Endodermal cell (in vitro differentiated cells): Measurements from ENCODE around the gene LSR. TPM values are rescaled to one million over a fixed set of nuclear protein-coding genes. Genes with fewer than 3 reads are reported as not detected.

ENCODE experiments used
- DNase-seq: peaks from one replicate; pipeline ENCODE4 v3.0.0-alpha.2; 2017
- H3K27ac ChIP-seq: 2 replicates; pipeline ENCODE4 v1.5.1; 2013; ENCODE audit warnings: mild to moderate bottlenecking, low read depth, low read length, moderate library complexity
- H3K27me3 ChIP-seq: 2 replicates; pipeline ENCODE4 v1.6.1; 2013; ENCODE audit warnings: mild to moderate bottlenecking, low read length, moderate library complexity; ENCODE audit not compliant: insufficient read depth, control insufficient read depth, poor library complexity, severe bottlenecking
- H3K36me3 ChIP-seq: 2 replicates; pipeline ENCODE4 v1.7.0; 2013; ENCODE audit warnings: mild to moderate bottlenecking, low read length, moderate library complexity; ENCODE audit not compliant: control insufficient read depth, insufficient read depth
- H3K4me1 ChIP-seq: one replicate; pipeline ENCODE4 v1.7.0; 2013; ENCODE audit warnings: low read length; ENCODE audit not compliant: control insufficient read depth, insufficient read depth
- H3K4me3 ChIP-seq: 2 replicates; pipeline ENCODE4 v1.5.1; 2013; ENCODE audit warnings: mild to moderate bottlenecking, low read length, moderate library complexity
- H3K9ac ChIP-seq: 2 replicates; pipeline ENCODE4 v1.6.1; 2013; ENCODE audit warnings: mild to moderate bottlenecking, low read length, moderate library complexity; ENCODE audit not compliant: poor library complexity, severe bottlenecking; ENCODE audit errors: extremely low read depth
- H3K9me3 ChIP-seq: 2 replicates; pipeline ENCODE4 v1.6.1; 2013; ENCODE audit warnings: mild to moderate bottlenecking, low read length, moderate library complexity; ENCODE audit not compliant: control insufficient read depth
- H3K27ac Mint-ChIP-seq: 2 replicates; pipeline ENCODE4 v1.8.0; 2020; ENCODE audit warnings: mixed read lengths
- H3K27me3 Mint-ChIP-seq: 2 replicates; pipeline ENCODE4 v1.8.0; 2021; ENCODE audit warnings: mild to moderate bottlenecking, mixed read lengths; ENCODE audit not compliant: insufficient read depth
- H3K36me3 Mint-ChIP-seq: 2 replicates; pipeline ENCODE4 v1.8.0; 2020; ENCODE audit warnings: low read depth, mixed read lengths
- H3K4me1 Mint-ChIP-seq: 2 replicates; pipeline ENCODE4 v1.8.0; 2020; ENCODE audit warnings: mixed read lengths
- H3K4me3 Mint-ChIP-seq: 2 replicates; pipeline ENCODE4 v1.8.0; 2020; ENCODE audit warnings: mild to moderate bottlenecking, moderate library complexity, mixed read lengths
- H3K9me3 Mint-ChIP-seq: 2 replicates; pipeline ENCODE4 v1.8.0; 2020; ENCODE audit warnings: mild to moderate bottlenecking, mixed read lengths
- WGBS, 2 experiments: methylation state at CpG; one replicate each; pipeline versions ENCODE4 v1.1.5 to v1.1.7; 2013; ENCODE audit warnings: missing lambda C conversion rate in 2 of 2, mixed read lengths in 1 of 2; ENCODE audit not compliant: insufficient coverage in 1 of 2, insufficient read length in 1 of 2; 5-methylcytosine and 5-hydroxymethylcytosine counted together
- total RNA-seq, 2 donors: library from RNA; stranded (reverse); fragmentation: NEBNext Ultra II Directional in 1 of 2; extraction: Animal tissue kit (Norgen Biotek cat#: 25700) in 1 of 2; gene quantifications; 2 replicates in 1 of 2; 3 replicates in 1 of 2; pipeline ENCODE4 v1.2.1, GENCODE V29; 2021
- TF ChIP-seq, protein P1 (sequence below): fragments of 200-600 bp; sonication (generic); conservative IDR thresholded peaks from 2 replicates; pipeline ENCODE4 v1.5.0; 2021; ENCODE audit warnings: antibody characterized with exemption, mild to moderate bottlenecking

LSR gene
- total RNA-seq, 2 donors from 2014 or later = 112 to 170 TPM

- Histone ChIP-seq H3K4me1 (no peaks in the 10 kb centered on the region), H3K27ac (no peak overlapping the region), H3K4me3 (no peak overlapping the region), H3K36me3 (peaks cover 83% of the 10 kb centered on the region), H3K27me3 (no peaks in the 10 kb centered on the region), H3K9me3 (no peaks in the 10 kb centered on the region), H3K9ac (no peak overlapping the region)
- Mint-ChIP-seq H3K27me3 (no peaks in the 10 kb centered on the region), H3K9me3 (no peaks in the 10 kb centered on the region), H3K4me3 (no peak overlapping the region), H3K4me1 (peaks cover 26% of the 10 kb centered on the region), H3K36me3 (peaks cover 77% of the 10 kb centered on the region), H3K27ac (no peak overlapping the region)
- TF ChIP-seq, protein P1, sequence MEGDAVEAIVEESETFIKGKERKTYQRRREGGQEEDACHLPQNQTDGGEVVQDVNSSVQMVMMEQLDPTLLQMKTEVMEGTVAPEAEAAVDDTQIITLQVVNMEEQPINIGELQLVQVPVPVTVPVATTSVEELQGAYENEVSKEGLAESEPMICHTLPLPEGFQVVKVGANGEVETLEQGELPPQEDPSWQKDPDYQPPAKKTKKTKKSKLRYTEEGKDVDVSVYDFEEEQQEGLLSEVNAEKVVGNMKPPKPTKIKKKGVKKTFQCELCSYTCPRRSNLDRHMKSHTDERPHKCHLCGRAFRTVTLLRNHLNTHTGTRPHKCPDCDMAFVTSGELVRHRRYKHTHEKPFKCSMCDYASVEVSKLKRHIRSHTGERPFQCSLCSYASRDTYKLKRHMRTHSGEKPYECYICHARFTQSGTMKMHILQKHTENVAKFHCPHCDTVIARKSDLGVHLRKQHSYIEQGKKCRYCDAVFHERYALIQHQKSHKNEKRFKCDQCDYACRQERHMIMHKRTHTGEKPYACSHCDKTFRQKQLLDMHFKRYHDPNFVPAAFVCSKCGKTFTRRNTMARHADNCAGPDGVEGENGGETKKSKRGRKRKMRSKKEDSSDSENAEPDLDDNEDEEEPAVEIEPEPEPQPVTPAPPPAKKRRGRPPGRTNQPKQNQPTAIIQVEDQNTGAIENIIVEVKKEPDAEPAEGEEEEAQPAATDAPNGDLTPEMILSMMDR = no peak
- no peak for DNase-seq
- 75 to 95% methylated on average over 1 to 2 of the region's 2 CpGs for WGBS, 2 experiments
Measured at GRCh38 chr19:35256566-35256965, 7.8 kb downstream of the LSR start.

DNA sequence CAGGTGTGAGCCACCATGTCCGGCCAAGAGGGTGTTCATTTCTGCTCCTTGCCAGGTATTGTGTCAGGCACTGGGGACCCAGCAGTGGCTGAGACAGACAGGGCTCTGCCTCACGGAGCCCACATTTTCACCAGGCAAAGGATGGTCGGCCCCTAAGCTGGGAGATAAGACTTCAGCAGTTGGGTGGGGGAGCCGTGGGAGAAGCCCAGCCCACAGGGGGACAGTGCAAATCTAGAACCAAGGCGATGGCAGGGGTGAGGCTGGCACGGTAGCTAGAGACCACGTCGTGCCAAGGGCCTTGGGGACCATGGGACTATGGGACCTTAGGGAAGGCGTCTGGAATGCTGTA lies 8.3 kb downstream of the LSR start:
- Mint-ChIP-seq H3K27me3 (no peaks in the 10 kb centered on the region), H3K9me3 (no peaks in the 10 kb centered on the region), H3K4me3 (no peak overlapping the region), H3K36me3 (peaks cover 76% of the 10 kb centered on the region), H3K27ac (no peak overlapping the region), H3K4me1 (peaks cover 25% of the 10 kb centered on the region)
- 92 to 95% methylated on average over 8 to 9 of the region's 9 CpGs for WGBS, 2 experiments
- Histone ChIP-seq H3K4me1 (no peaks in the 10 kb centered on the region), H3K9ac (no peak overlapping the region), H3K9me3 (no peaks in the 10 kb centered on the region), H3K27me3 (no peaks in the 10 kb centered on the region), H3K27ac (no peak overlapping the region), H3K4me3 (no peak overlapping the region), H3K36me3 (peaks cover 82% of the 10 kb centered on the region)
- TF ChIP-seq, protein P1 = no peak
- no peak for DNase-seq

- no peak overlapping the region for H3K4me3 Mint-ChIP-seq
- no peaks in the 10 kb centered on the region for H3K9me3 Mint-ChIP-seq
- H3K9ac ChIP-seq = no peak overlapping the region
- H3K36me3 ChIP-seq = peaks cover 89% of the 10 kb centered on the region
- H3K27me3 Mint-ChIP-seq = no peaks in the 10 kb centered on the region
- no peak overlapping the region for H3K4me3 ChIP-seq
- peaks cover 73% of the 10 kb centered on the region for H3K36me3 Mint-ChIP-seq
- no peaks in the 10 kb centered on the region for H3K27me3 ChIP-seq
- H3K27ac Mint-ChIP-seq = peak overlapping the region; percentile 21
- H3K9me3 ChIP-seq = no peaks in the 10 kb centered on the region
- peak; percentile 33 for DNase-seq
- H3K4me1 Mint-ChIP-seq = peaks cover 15% of the 10 kb centered on the region
- WGBS, 2 experiments = 89 to 91% methylated on average over 8 to 10 of the region's 10 CpGs
- no peaks in the 10 kb centered on the region for H3K4me1 ChIP-seq
- H3K27ac ChIP-seq = no peak overlapping the region
- TF ChIP-seq, protein P1 = no peak
Measured at GRCh38 chr19:35260694-35261304, 12.0 kb downstream of the LSR start.
